Loucy (cell line): ENCODE data around the gene TTC23.

Experiments
- H2AFZ ChIP-seq: fragments of 200-600 bp; sonication (generic); 2 replicates; pipeline ENCODE4 v1.6.0; 2016; ENCODE audit warnings: antibody characterized with exemption, mild to moderate bottlenecking, low read length, moderate library complexity
- H3F3A ChIP-seq: fragments of 200-600 bp; 2 replicates; pipeline ENCODE4 v1.6.0; 2016; ENCODE audit warnings: antibody characterized with exemption, low read depth, mild to moderate bottlenecking
- H3K27me3 ChIP-seq: fragments of 200-600 bp; sonication (generic); 2 replicates; pipeline ENCODE4 v1.6.1; 2014; ENCODE audit warnings: low read length, mild to moderate bottlenecking; ENCODE audit not compliant: insufficient read depth, poor library complexity, severe bottlenecking
- H3K36me3 ChIP-seq: fragments of 200-600 bp; sonication (generic); 2 replicates; pipeline ENCODE4 v1.6.1; 2016; ENCODE audit warnings: low read length; ENCODE audit not compliant: insufficient read depth
- H3K4me1 ChIP-seq: fragments of 200-600 bp; sonication (generic); 2 replicates; pipeline ENCODE4 v1.5.1; 2014; ENCODE audit warnings: low read length, mild to moderate bottlenecking; ENCODE audit not compliant: insufficient read depth, poor library complexity, severe bottlenecking
- H3K4me2 ChIP-seq: fragments of 200-600 bp; sonication (generic); 2 replicates; pipeline ENCODE4 v1.6.0; 2014; ENCODE audit warnings: antibody characterized with exemption, low read length, low read depth, mild to moderate bottlenecking; ENCODE audit not compliant: poor library complexity, severe bottlenecking
- H3K4me3 ChIP-seq: fragments of 200-600 bp; sonication (generic); 2 replicates; pipeline ENCODE4 v1.5.1; 2014; ENCODE audit warnings: low read length, mild to moderate bottlenecking, mixed read lengths; ENCODE audit not compliant: poor library complexity, severe bottlenecking
- H3K79me2 ChIP-seq: fragments of 200-600 bp; sonication (generic); 2 replicates; pipeline ENCODE4 v1.6.1; 2014; ENCODE audit warnings: low read length; ENCODE audit not compliant: insufficient read depth
- H3K9ac ChIP-seq: fragments of 200-600 bp; sonication (generic); 2 replicates; pipeline ENCODE4 v1.6.0; 2014; ENCODE audit warnings: mild to moderate bottlenecking, low read depth, low read length, moderate library complexity; ENCODE audit not compliant: poor library complexity, severe bottlenecking
- H3K9me2 ChIP-seq: fragments of 200-600 bp; sonication (generic); replicated peaks from 2 replicates; pipeline ENCODE4 v1.6.1; 2016; ENCODE audit warnings: low read depth, low read length, mixed read lengths
- H3K9me3 ChIP-seq: fragments of 200-600 bp; sonication (generic); 2 replicates; pipeline ENCODE4 v1.6.1; 2014; ENCODE audit warnings: mild to moderate bottlenecking, antibody characterized with exemption, low read length, low read depth; ENCODE audit not compliant: insufficient read depth
- H4K20me1 ChIP-seq: fragments of 200-600 bp; sonication (generic); 2 replicates; pipeline ENCODE4 v1.6.0; 2014; ENCODE audit warnings: antibody characterized with exemption, low read length, mild to moderate bottlenecking; ENCODE audit not compliant: insufficient read depth, poor library complexity, severe bottlenecking
- CTCF ChIP-seq: fragments of 200-600 bp; sonication (generic); conservative IDR thresholded peaks from 2 replicates; pipeline ENCODE4 v1.5.1; 2014; ENCODE audit warnings: mild to moderate bottlenecking, antibody characterized with exemption, low read length
- EZH2phosphoT487 ChIP-seq: fragments of 200-600 bp; IDR thresholded peaks from 2 replicates; pipeline ENCODE4 v1.6.1; 2018; ENCODE audit warnings: antibody characterized with exemption, mild to moderate bottlenecking, moderate library complexity, borderline replicate concordance

The TTC23 gene

GRCh38 chr15:99120050-99120777 is 129.2 kb downstream of the TTC23 start:
- Histone ChIP-seq H3K27me3 (no peaks in the 10 kb centered on the region), H3K4me1 (no peaks in the 10 kb centered on the region), H2AFZ (no peak overlapping the region), H4K20me1 (no peaks in the 10 kb centered on the region), H3K4me2 (no peak overlapping the region), H3K9me2 (no peaks in the 10 kb centered on the region), H3K36me3 (no peaks in the 10 kb centered on the region), H3K79me2 (no peaks in the 10 kb centered on the region), H3K9ac (no peak overlapping the region), H3K9me3 (no peaks in the 10 kb centered on the region), H3K4me3 (no peak overlapping the region), H3F3A (no peaks in the 10 kb centered on the region)
- TF ChIP-seq CTCF (no peak), EZH2phosphoT487 (no peak)

GRCh38 chr15:99118801-99119546 is 130.4 kb downstream of the TTC23 start:
- H3K4me1 ChIP-seq: no peaks in the 10 kb centered on the region
- no peaks in the 10 kb centered on the region for H3K9me2 ChIP-seq
- no peaks in the 10 kb centered on the region for H3K79me2 ChIP-seq
- H3K4me3 ChIP-seq: no peak overlapping the region
- no peaks in the 10 kb centered on the region for H3F3A ChIP-seq
- no peak overlapping the region for H3K9ac ChIP-seq
- H2AFZ ChIP-seq: no peak overlapping the region
- H4K20me1 ChIP-seq: no peaks in the 10 kb centered on the region
- H3K27me3 ChIP-seq: no peaks in the 10 kb centered on the region
- no peak overlapping the region for H3K4me2 ChIP-seq
- TF ChIP-seq CTCF (no peak), EZH2phosphoT487 (no peak)
- no peaks in the 10 kb centered on the region for H3K36me3 ChIP-seq
- no peaks in the 10 kb centered on the region for H3K9me3 ChIP-seq

GRCh38 chr15:99118258-99118632 is 131.1 kb downstream of the TTC23 start:
- H3K9me2 ChIP-seq: no peaks in the 10 kb centered on the region
- H3K4me3 ChIP-seq: no peak overlapping the region
- no peak overlapping the region for H2AFZ ChIP-seq
- no peaks in the 10 kb centered on the region for H3F3A ChIP-seq
- H3K36me3 ChIP-seq: no peaks in the 10 kb centered on the region
- H3K9ac ChIP-seq: no peak overlapping the region
- H3K4me1 ChIP-seq: no peaks in the 10 kb centered on the region
- H3K27me3 ChIP-seq: no peaks in the 10 kb centered on the region
- no peak overlapping the region for H3K4me2 ChIP-seq
- H3K79me2 ChIP-seq: no peaks in the 10 kb centered on the region
- TF ChIP-seq CTCF (no peak), EZH2phosphoT487 (no peak)
- H3K9me3 ChIP-seq: no peaks in the 10 kb centered on the region
- no peaks in the 10 kb centered on the region for H4K20me1 ChIP-seq
